Endothelial cell of umbilical vein (primary cell): ENCODE data around the gene VASN. TPM values are rescaled to one million over a fixed set of nuclear protein-coding genes. Genes with fewer than 3 reads are reported as not detected.

Source experiments
- BruUV-seq: library from RNA; stranded (reverse); fragments of 400-500 nt; replicated peaks from 2 replicates; lab custom pipeline; 2021; lab: Mats Ljungman, UMichigan
- CTCF ChIA-PET: fragments of 300-600, 350-600 bp; sonication (Branson Sonifier 250); formaldehyde crosslinking; loops from one replicate; lab custom pipeline; 2021; ENCODE audit warnings: antibody characterized with exemption, inconsistent platforms; lab: Charles Lee
- POLR2A ChIA-PET: fragments of 300-600, 350-600 bp; sonication (Branson Sonifier 250); formaldehyde crosslinking; loops from one replicate; lab custom pipeline; 2021; ENCODE audit warnings: antibody characterized with exemption, inconsistent platforms; lab: Charles Lee
- DNase-seq: peaks from one replicate; pipeline ENCODE4 v3.0.0-alpha.2; 2011; ENCODE audit warnings: low read depth, low spot score
- FAIRE-seq: peaks from 2 replicates; lab custom pipeline; 2011; peaks lifted over from hg19 to GRCh38; lab: Jason Lieb, UNC
- H2AFZ ChIP-seq: 2 replicates; pipeline ENCODE4 v1.6.0; 2012; ENCODE audit warnings: low read depth, low read length, control low read depth, inconsistent platforms
- H3K27ac ChIP-seq: 2 replicates; pipeline ENCODE4 v1.5.1; 2011; ENCODE audit warnings: low read depth, mild to moderate bottlenecking, control low read depth, low read length, moderate library complexity; ENCODE audit not compliant: insufficient read depth
- H3K27me3 ChIP-seq, 2 experiments: 2 replicates each; pipeline versions ENCODE4 v1.6.0 to v1.6.1; 2011; ENCODE audit warnings: low read length in 2 of 2, mixed read lengths in 1 of 2; ENCODE audit not compliant: control insufficient read depth in 2 of 2, insufficient read depth in 2 of 2
- H3K36me3 ChIP-seq, 2 experiments: 2 replicates in 1 of 2; 3 replicates in 1 of 2; pipeline ENCODE4 v1.5.1; 2011; ENCODE audit warnings: low read length in 2 of 2, mild to moderate bottlenecking in 1 of 2, moderate library complexity in 1 of 2; ENCODE audit not compliant: control insufficient read depth in 2 of 2, insufficient read depth in 2 of 2; ENCODE audit errors: extremely low read depth in 1 of 2
- H3K4me1 ChIP-seq: 3 replicates; pipeline ENCODE4 v1.5.1; 2011; ENCODE audit warnings: mild to moderate bottlenecking, low read length; ENCODE audit not compliant: control insufficient read depth, insufficient read depth; ENCODE audit errors: extremely low read depth
- H3K4me2 ChIP-seq: 2 replicates; pipeline ENCODE4 v1.6.1; 2011; ENCODE audit warnings: low read length, control low read depth, mixed read lengths; ENCODE audit not compliant: insufficient read depth
- H3K4me3 ChIP-seq, 3 experiments: fragments of 200-600 bp in 1 of 3; sonication (generic), shearing (Covaris generic) in 1 of 3; replicated peaks in 1 of 3; 2 replicates each; pipeline ENCODE4 v1.5.1; 2011 to 2016; ENCODE audit warnings: control low read depth in 3 of 3, low read length in 3 of 3, mild to moderate bottlenecking in 2 of 3, inconsistent platforms in 1 of 3, low read depth in 1 of 3, moderate library complexity in 1 of 3; ENCODE audit not compliant: insufficient read depth in 1 of 3
- H3K79me2 ChIP-seq: 2 replicates; pipeline ENCODE4 v1.6.0; 2012; ENCODE audit warnings: low read length, inconsistent platforms; ENCODE audit not compliant: control insufficient read depth, insufficient read depth
- H3K9ac ChIP-seq: replicated peaks from 2 replicates; pipeline ENCODE3; 2011; ENCODE audit warnings: low read length, control low read depth; ENCODE audit not compliant: insufficient read depth; ENCODE audit errors: extremely low read depth
- H3K9me1 ChIP-seq: replicated peaks from 3 replicates; pipeline ENCODE4 v1.6.0; 2011; ENCODE audit warnings: mild to moderate bottlenecking, low read length; ENCODE audit not compliant: control insufficient read depth, insufficient read depth; ENCODE audit errors: extremely low read depth
- H3K9me3 ChIP-seq: replicated peaks from 2 replicates; pipeline ENCODE4 v1.5.1; 2012; ENCODE audit warnings: low read length, inconsistent platforms; ENCODE audit not compliant: control insufficient read depth, insufficient read depth
- H4K20me1 ChIP-seq: replicated peaks from 2 replicates; pipeline ENCODE3; 2011; ENCODE audit warnings: mild to moderate bottlenecking, low read length; ENCODE audit not compliant: control insufficient read depth, insufficient read depth; ENCODE audit errors: extremely low read depth
- CTCF ChIP-seq, 2 donors: IDR thresholded peaks; 1 replicate in 1 of 2; 2 replicates in 1 of 2; pipeline ENCODE4 v1.5.1; 2011; ENCODE audit warnings: low read length in 2 of 2, mild to moderate bottlenecking in 2 of 2, moderate library complexity in 2 of 2, control low read depth in 1 of 2, inconsistent platforms in 1 of 2, low read depth in 1 of 2; ENCODE audit not compliant: insufficient read depth in 1 of 2; ENCODE audit errors: extremely low read depth in 1 of 2
- EZH2 ChIP-seq: IDR thresholded peaks from 2 replicates; pipeline ENCODE4 v1.6.1; 2012; ENCODE audit warnings: borderline replicate concordance, low read depth, mild to moderate bottlenecking, moderate library complexity, low read length, inconsistent platforms; ENCODE audit not compliant: severe bottlenecking
- FOS ChIP-seq: IDR thresholded peaks from 2 replicates; pipeline ENCODE4 v1.6.1; 2011; ENCODE audit warnings: mild to moderate bottlenecking, low read length, moderate library complexity, borderline replicate concordance; ENCODE audit not compliant: insufficient read depth
- GATA2 ChIP-seq: IDR thresholded peaks from 2 replicates; pipeline ENCODE4 v1.7.0; 2011; ENCODE audit warnings: low read depth, mild to moderate bottlenecking, moderate library complexity, mixed read lengths, low read length; ENCODE audit not compliant: insufficient read length, insufficient read depth
- JUN ChIP-seq: IDR thresholded peaks from 2 replicates; pipeline ENCODE4 v1.6.1; 2011; ENCODE audit warnings: borderline replicate concordance, low read depth; ENCODE audit not compliant: insufficient read length, insufficient read depth
- MYC ChIP-seq: IDR thresholded peaks from one replicate; pipeline ENCODE4 v1.6.1; 2011; ENCODE audit warnings: mild to moderate bottlenecking, low read depth, low read length
- POLR2A ChIP-seq: IDR thresholded peaks from 2 replicates; pipeline ENCODE4 v1.6.1; 2012; ENCODE audit warnings: low read depth, mild to moderate bottlenecking, control low read depth, low read length
- POLR2AphosphoS5 ChIP-seq: IDR thresholded peaks from 2 replicates; pipeline ENCODE4 v1.6.1; 2012; ENCODE audit warnings: low read depth, mild to moderate bottlenecking, control low read depth, low read length, moderate library complexity; ENCODE audit not compliant: insufficient read depth
- dilution Hi-C: fragments of 300-500 bp; cut with MboI; formaldehyde crosslinking; loops from one replicate; pipeline ENCODE4 v1.15.0; 2019; ENCODE audit warnings: low sequenced_read_pairs; ENCODE audit not compliant: extremely low pct_ligation_motif_present
- intact Hi-C: fragments of 100-400 bp; cut with micrococcal nuclease; formaldehyde crosslinking; loops from one replicate; pipeline ENCODE4 v1.10.0; 2022
- polyA plus RNA-seq, 4 experiments: library from polyadenylated mRNA; depleted of rRNA in 3 of 4; stranded (reverse) in 3 of 4; unstranded in 1 of 4; fragments of >200 nt; gene quantifications; 2 replicates each; pipeline versions ENCODE4 v1.2.1 to v1.2.3, GENCODE V29; 2011 to 2012; ENCODE audit warnings: missing spikeins in 1 of 4
- total RNA-seq: library from RNA; stranded (reverse); gene quantifications from 2 replicates; pipeline ENCODE4 v1.2.3, GENCODE V29; 2021
- TF ChIP-seq, protein P1 (sequence below): IDR thresholded peaks from 2 replicates; pipeline ENCODE4 v1.6.1; 2011; ENCODE audit not compliant: insufficient read depth, insufficient read length

VASN gene
- total and polyA plus RNA-seq, 2 donors (not counting 3 experiments of a cell fraction or from before 2014, with no cell fraction given) = 0.41 to 0.42 TPM

GRCh38 chr16:4350787-4351659 is 20.6 kb upstream of the VASN start, which contains the start of gene PAM16:
TSS of gene PAM16 (minus strand) at chr16:4351321. CDS start at chr16:4351234, 87 bp downstream.
- peak; percentile 94 for FAIRE-seq
- BruUV-seq = no TSS peak
- CTCF ChIA-PET = interaction anchor here (0.9 to 3.2 kb wide), 16 partner anchors 8 to 151 kb away, joined by 3 to 42 read pairs (median 4); partner anchors contain the start of gene CORO7

More at GRCh38 chr16:4350787-4351659, 20.6 kb upstream of the VASN start, which contains the start of gene PAM16:
- dilution Hi-C loops = no loop called here
- Histone ChIP-seq H2AFZ (peak within 1 kb of the TSS; percentile 1), H3K4me3 (peak within 1 kb of the TSS; percentile 1 to 81 (median 47)), H3K79me2 (peaks cover 35% of the 10 kb centered on the region), H3K27ac (no peak within 1 kb of the TSS), H4K20me1 (no peaks in the 10 kb centered on the region), H3K9me1 (no peaks in the 10 kb centered on the region), H3K4me2 (peak within 1 kb of the TSS; percentile 3), H3K9me3 (no peaks in the 10 kb centered on the region), H3K4me1 (peaks cover 7% of the 10 kb centered on the region), H3K9ac (peak within 1 kb of the TSS; percentile 46), H3K27me3 (no peaks in the 10 kb centered on the region), H3K36me3 (peaks cover 0 to 3% of the 10 kb centered on the region in 2 experiments)
- TF ChIP-seq FOS (no peak), JUN (no peak), CTCF (IDR thresholded peaks at IDR 0.05; ENCODE audit: extremely low read depth in 1 of 2, insufficient read depth in 1 of 2, low read depth in 1 of 2, low read length in 2 of 2) (peak in 1 of 2 donors; percentile 7), EZH2 (no peak), POLR2A (peak; percentile 45), MYC (no peak), POLR2AphosphoS5 (peak; percentile 75), GATA2 (no peak)
- TF ChIP-seq, protein P1, sequence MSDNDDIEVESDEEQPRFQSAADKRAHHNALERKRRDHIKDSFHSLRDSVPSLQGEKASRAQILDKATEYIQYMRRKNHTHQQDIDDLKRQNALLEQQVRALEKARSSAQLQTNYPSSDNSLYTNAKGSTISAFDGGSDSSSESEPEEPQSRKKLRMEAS = no peak
- DNase-seq = peak; percentile 93
- intact Hi-C loops = no loop called here
- POLR2A ChIA-PET = interaction anchor here (0.6 to 0.7 kb wide), 2 partner anchors 12 to 49 kb away, joined by 3 read pairs; no protein-coding TSS in a partner anchor
